Renal cortex interstitium (tissue), 11 donors: Measurements from ENCODE around the gene TUBB2B. TPM values are rescaled to one million over a fixed set of nuclear protein-coding genes. Genes with fewer than 3 reads are reported as not detected.
"Not testable (repeated sequence)": the region's sequence is repeated elsewhere in the genome, so short reads cannot be mapped to it uniquely, and the experiment has no call there.

ENCODE experiments used
- DNase-seq, 11 donors: peaks; one replicate each; pipeline ENCODE4 v3.0.0-alpha.2; 2013; ENCODE audit warnings: low read depth in 9 of 11, low spot score in 4 of 11; ENCODE audit errors: extremely low read depth in 1 of 11
- polyA plus RNA-seq, 3 donors: library from polyadenylated mRNA; unstranded; fragments of 120-200 nt; gene quantifications; one replicate each; pipeline ENCODE4 v1.2.1, GENCODE V29; 2013; ENCODE audit not compliant: insufficient read length in 3 of 3

The TUBB2B gene
- polyA plus RNA-seq, 3 donors = 109 to 153 (median 109) TPM

- no peak for DNase-seq
Measured at GRCh38 chr6:3202999-3203696, 24.3 kb downstream of the TUBB2B start.

DNA sequence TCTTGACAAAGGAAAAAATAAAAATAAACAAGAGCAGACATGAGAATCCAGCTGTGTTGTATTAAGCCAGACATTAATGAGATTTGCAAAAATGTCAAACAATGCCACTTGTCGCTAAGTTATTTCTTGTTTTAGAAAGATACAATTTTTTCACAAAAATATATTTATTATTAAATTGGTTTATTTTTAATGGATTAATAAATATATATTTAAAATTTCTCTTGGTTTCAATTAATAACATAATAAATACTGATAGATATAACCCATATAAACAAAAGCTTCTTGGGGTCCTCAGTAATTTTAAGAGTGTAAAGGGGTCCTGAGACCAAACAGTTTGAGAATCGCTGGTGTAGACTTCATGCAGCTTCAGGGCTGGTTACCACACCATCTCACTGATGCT, 26.1 kb downstream of the TUBB2B start:
- no peak for DNase-seq

- no peak for DNase-seq
Measured at GRCh38 chr6:3200682-3201081, 26.8 kb downstream of the TUBB2B start.

GRCh38 chr6:3199382-3199781, 28.1 kb downstream of the TUBB2B start:
- DNase-seq = no peak

DNA sequence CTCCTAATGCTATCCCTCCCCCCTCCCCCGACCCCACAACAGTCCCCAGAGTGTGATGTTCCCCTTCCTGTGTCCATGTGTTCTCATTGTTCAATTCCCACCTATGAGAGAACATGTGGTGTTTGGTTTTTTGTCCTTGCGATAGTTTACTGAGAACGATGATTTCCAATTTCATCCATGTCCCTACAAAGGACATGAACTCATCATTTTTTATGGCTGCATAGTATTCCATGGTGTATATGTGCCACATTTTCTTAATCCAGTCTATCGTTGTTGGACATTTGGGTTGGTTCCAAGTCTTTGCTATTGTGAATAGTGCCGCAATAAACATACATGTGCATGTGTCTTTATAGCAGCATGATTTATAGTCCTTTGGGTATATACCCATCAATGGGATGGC, 29.7 kb downstream of the TUBB2B start:
- DNase-seq = not testable (repeated sequence)

DNA sequence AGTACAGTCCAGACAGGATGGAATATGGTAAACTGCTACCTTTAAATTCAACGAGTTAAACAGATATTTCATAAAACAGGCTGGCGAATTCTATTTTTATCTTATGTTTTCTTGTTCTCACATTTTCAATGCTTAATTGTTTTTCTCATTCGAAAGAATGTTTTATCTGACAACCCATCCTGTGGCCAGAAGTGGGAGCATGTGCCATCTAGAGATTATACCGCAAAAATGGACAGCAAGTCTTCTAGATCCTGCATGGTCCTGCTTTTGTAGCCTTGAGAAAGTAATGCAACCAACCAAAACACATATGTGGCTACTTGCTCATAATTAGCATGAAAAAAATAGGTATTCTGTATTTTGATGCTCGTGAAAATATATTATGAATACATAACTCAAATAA, 30.7 kb downstream of the TUBB2B start:
- no peak for DNase-seq

DNA sequence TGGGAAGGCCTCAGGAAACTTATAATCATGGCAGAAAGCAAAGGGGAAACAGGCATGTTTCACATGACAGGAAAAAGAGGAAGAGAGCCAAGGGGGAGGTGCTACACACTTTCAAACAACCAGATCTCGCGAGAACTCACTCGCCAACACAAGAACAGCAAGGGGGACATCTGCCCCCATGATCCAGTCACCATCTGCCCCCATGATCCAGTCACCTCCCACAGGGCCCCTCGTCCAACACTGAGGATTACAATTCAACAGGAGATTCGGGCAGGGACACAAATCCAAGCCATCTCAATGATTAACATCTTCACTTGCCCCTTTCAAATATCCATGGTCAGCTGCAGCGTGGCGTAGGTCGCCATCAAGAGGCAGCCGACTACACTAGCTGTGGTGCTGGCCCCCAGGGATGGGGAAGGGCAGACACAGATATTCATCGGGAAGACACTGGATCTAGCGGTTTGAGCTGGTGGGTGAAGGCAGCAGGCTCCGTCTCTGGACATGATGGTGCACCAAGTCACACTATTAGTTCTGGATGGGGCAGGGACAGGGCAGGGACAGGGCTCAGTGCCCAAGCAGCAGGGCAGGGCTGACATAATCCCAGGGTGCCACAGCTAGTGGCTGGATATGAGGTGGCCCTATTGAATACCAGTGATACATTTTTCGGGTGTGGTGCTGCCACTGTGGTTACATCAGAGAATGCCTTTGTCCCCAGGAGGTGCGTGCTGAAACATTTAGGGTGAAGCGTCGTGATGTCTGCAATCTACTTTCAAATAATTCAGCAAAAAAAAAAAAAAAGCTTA, 31.6 kb downstream of the TUBB2B start:
- no peak for DNase-seq

- no peak for DNase-seq
Measured at GRCh38 chr6:3195420-3195694, 32.1 kb downstream of the TUBB2B start.

DNA sequence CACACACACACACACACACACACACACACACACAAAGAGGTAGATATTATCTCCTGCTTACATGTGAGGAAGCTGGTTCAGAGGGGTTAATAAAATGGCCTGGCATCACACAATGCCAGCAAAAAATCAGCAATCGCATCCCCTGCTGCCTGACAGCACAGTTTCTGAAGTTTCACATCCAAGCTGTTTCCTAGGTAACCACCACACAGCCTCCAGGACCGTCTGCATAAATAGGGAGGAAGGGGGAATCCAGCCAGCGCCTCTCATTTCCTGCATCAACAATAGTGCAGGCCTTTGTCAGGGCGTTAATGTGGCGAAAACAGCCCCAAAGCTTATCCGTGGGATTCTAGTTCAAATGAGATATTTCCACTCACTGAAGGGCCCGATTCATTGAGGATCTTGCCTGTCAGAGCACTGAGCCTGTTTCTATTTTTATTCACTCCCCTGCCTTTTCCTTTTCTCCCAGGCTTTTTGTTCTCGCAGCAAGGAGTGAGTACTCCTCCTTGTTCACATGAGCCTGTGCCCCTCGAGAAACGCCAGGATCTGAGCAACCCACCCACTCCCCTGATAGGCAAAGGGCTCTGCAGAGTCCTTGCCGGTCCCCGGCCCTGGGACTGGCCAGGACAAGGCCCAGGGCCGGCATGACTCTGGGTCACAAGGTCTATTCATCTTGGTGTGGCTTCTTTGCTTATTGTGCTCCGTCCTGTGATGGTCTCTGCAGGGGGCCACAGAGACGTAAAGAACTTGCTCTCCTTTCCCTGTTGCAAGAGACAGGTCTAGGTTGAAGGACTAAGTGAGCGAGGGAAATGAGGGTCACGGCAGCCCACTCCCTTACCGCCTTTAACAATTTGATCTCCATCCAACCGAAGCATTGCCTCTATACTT, 32.7 kb downstream of the TUBB2B start:
- DNase-seq = peak in 3 of 11 donors; percentile 26 to 42 (median 36)

DNA sequence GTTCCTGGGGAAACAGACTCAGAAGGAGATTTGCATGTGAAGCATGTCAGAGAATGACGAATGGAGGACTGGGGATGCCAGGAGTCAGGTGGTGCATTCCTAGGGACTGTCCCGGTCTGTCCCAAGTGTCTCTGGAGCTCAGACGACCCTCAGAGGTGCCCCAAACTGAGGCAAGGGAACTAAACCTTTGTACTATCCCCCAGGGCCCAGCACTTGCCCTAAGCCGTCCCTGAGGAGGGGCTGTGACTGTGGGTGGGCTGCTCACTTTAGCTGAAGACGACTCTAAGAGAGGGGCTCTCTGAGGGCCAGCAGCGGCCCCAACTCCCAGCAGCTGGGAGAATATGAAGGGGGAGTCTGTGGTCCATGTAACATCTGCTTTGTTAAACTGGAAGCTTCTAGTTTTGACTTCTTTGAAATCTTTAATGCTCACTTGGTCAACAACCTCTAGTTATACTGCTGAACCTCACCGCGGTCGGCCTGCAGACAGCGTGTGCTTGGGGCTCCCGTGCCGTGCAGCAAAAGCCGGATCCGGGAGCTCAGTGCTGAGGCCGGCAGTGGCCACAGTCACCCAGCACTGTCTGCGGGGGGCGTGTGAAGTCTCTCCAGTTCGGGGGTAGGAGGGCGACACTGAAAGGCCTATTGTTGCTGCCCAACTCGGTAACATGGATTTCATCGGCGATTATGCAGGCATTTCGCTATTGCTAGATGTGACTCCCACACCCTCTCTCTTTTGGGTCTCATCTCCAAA, 34.2 kb downstream of the TUBB2B start:
- no peak for DNase-seq

DNA sequence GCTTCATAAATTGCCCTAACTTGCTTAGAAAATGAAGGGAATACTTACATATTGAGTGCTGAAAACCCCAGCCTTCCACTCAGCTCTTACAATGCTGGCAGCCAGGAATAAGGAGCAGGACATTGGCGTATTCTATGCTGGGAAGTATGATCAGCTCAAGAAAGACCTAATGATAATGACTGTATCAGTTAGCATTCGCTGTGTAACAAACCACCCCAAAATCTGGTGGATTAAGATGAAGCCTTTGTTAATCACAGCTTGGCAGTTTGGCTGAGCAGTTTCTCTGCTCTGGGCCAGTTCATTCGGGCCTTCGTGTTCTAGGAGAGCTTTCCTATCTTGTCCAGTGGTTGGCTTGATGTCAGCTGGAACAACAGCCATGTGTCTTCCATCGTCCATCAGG, 36.7 kb downstream of the TUBB2B start:
- no peak for DNase-seq

- DNase-seq = no peak
Measured at GRCh38 chr6:3190056-3190455, 37.4 kb downstream of the TUBB2B start.

- DNase-seq = not testable (repeated sequence)
Measured at GRCh38 chr6:3189192-3189591, 38.3 kb downstream of the TUBB2B start.

DNA sequence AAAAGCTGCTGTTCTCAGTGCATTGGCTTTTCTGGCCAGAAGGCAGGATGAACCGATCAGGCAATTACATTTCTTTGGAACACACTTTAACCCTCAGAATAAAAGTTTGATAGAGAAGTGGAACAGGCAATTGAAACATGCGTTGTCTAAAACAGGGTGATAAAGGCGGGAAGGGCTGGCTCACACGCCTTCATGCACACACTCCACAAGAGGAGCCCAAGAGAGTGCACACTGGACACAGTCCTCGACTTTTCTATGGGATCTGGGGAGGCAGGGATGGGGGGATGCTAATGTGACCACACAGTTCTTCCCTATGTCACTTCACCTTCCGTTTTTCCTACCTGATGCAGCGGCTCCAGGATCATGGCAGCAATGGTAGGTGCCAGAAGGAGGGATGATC, 39.2 kb downstream of the TUBB2B start:
- DNase-seq = no peak

DNA sequence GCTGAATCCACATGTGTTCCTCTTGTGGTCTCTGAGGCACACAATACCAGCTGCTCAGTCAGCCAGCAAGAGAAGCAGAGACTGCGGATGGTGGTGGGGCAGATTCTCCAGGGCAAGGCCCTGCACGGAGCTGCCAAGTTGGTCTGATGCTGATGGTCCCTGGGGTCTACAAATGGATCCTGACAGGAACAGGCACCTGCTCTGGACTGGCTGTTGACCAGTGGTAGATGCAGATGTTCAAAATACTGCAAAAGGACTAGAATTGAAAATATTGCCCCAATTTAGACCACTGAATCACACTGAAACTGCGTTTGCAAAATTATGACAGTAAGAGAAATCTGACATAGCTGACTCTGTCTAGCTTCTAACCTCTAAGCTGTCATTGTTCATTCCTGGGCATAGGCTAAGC, 40.5 kb downstream of the TUBB2B start:
- DNase-seq = no peak

DNA sequence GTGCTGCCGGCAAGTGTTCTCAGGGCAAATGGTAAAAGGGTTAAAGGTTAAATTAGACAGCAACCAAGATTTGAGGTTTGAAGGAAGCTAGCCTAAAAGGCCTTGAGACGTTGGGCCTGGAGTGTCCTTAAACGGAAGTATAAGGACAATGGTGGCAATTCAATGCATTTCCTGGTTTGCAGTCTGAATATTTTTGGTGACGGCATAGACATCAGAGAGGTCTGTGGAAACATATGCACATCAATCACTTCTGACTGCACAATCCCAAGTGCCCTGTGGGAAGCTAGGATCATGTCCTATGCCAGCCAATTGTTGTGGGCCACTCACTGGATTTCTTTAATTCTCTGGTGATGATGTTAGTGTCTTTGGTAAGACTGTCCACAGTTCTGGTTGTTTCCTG, 44.4 kb downstream of the TUBB2B start:
- no peak for DNase-seq

- no peak for DNase-seq
Measured at GRCh38 chr6:3181105-3181504, 46.3 kb downstream of the TUBB2B start.

GRCh38 chr6:3179945-3180344, 47.5 kb downstream of the TUBB2B start:
- DNase-seq = not testable (repeated sequence)

DNA sequence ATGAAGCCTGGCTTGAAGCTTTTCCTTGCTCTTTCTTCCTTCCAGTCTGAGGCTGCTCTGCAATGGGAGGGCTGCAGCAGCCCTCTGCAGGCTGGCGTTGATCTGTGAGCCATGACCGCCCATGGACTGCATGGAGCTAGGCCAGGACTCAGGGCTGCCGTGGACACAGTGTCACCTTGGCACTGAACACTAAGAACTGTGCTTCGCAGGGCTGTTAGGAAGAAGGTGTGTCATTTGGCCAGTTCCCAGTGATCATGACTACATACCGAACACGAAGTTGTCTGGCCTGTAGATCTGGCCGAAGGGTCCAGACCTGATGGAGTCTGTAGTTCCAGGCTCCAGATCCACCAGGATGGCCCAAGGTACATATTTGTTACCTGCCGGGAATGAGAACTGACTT, 48.8 kb downstream of the TUBB2B start:
- not testable (repeated sequence) for DNase-seq
